NOMO-1 (cell line): Measurements from ENCODE around the gene CEL.
"Not testable (repeated sequence)": the region's sequence is repeated elsewhere in the genome, so short reads cannot be mapped to it uniquely, and the experiment has no call there.

Experiments used
- DNase-seq, 2 experiments: peaks; one replicate each; lab custom pipeline; 2025; ENCODE audit not compliant: unreplicated experiment in 2 of 2; lab: John Stamatoyannopoulos, UW

Gene CEL

GRCh38 chr9:133061764-133062145, at the start of gene CEL:
Gene CEL (plus strand): TSS chr9:133061981. CDS start chr9:133062003, 22 bp downstream.
- not testable (repeated sequence) for DNase-seq

- DNase-seq = no peak
These were observed 47.1 kb upstream of the CEL start for GRCh38 chr9:133014696-133015095.

GRCh38 chr9:133023117-133023890, 38.5 kb upstream of the CEL start:
- DNase-seq = peak in 1 of 2 experiments; percentile 40

- no peak for DNase-seq
These were observed 35.4 kb upstream of the CEL start for GRCh38 chr9:133026426-133026825.

- no peak for DNase-seq
These were observed 34.6 kb upstream of the CEL start for GRCh38 chr9:133027134-133027533.

GRCh38 chr9:133028221-133028620, 33.6 kb upstream of the CEL start:
- no peak for DNase-seq

- no peak for DNase-seq
These were observed 31.8 kb upstream of the CEL start for GRCh38 chr9:133029994-133030316.

- DNase-seq = peak; percentile 98 to 99
These were observed 31.3 kb upstream of the CEL start, which contains the start of gene GTF3C5 for GRCh38 chr9:133030317-133031129. Gene GTF3C5 (plus strand): TSS chr9:133030997. CDS start chr9:133031012, 15 bp downstream.

GRCh38 chr9:133031130-133031422, 30.7 kb upstream of the CEL start:
- no peak for DNase-seq

GRCh38 chr9:133031496-133031911, 30.3 kb upstream of the CEL start:
- DNase-seq = no peak

- DNase-seq = no peak
These were observed 29.6 kb upstream of the CEL start for GRCh38 chr9:133032171-133032570.

GRCh38 chr9:133035669-133036068, 26.1 kb upstream of the CEL start:
- peak in 1 of 2 experiments; percentile 16 for DNase-seq

- DNase-seq = no peak
These were observed 23.8 kb upstream of the CEL start for GRCh38 chr9:133037775-133038515.

GRCh38 chr9:133040892-133041479, 20.8 kb upstream of the CEL start:
- not testable (repeated sequence) for DNase-seq

GRCh38 chr9:133041958-133042357, 19.8 kb upstream of the CEL start:
- no peak for DNase-seq

GRCh38 chr9:133042676-133043075, 19.1 kb upstream of the CEL start:
- DNase-seq = no peak

- no peak for DNase-seq
These were observed 18.2 kb upstream of the CEL start for GRCh38 chr9:133043449-133044035.

- no peak for DNase-seq
These were observed 17.7 kb upstream of the CEL start for GRCh38 chr9:133044125-133044524.

- DNase-seq = no peak
These were observed 17.1 kb upstream of the CEL start for GRCh38 chr9:133044661-133045060.

GRCh38 chr9:133045132-133045531, 16.6 kb upstream of the CEL start:
- no peak for DNase-seq
